Measurements from ENCODE around the gene ABCA13.

The ABCA13 gene

GRCh38 chr7:48380921-48381320 is 209.7 kb downstream of the ABCA13 start:
- no peak for DNase-seq

DNA sequence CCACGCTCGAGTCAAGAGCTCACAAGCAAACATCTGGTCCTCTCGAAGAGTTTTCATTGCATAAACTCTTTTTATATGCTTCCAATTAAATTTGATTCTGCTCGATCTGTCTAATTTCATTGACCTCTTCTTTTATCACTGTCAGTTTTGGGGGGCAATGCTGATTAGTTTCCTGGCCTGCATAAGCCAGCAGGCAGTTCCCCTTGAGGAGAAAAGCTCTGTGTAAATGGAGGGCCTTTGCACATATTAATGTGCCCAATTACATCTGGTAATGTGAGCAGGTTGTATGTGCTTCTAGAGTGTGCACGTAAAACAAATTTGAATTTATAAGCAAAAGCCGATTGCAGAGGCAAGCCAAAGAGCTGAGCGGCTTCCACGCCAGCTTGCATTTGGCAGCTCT is 210.3 kb downstream of the ABCA13 start:
- DNase-seq: no peak

GRCh38 chr7:48384180-48384752 is 213.0 kb downstream of the ABCA13 start:
- DNase-seq: no peak

DNA sequence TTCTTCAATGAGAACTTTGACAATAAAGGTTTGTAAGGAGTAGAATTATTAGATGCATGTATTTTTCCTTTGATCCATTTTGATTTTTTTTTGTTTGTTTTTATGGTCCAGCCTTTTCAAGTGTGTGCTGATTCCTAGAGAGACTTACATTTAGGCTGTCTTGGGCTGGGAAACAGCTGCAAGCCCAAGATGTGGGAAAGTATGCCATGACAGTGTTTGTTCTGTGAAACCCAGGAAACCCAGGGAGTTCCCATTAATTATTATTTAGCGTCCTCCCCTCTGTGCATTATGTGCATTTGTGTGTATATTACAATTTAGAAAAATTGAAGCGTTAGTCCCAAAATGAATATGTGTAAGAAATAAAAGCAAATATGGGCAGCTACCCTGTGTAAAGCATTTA is 216.7 kb downstream of the ABCA13 start:
- DNase-seq: no peak

DNA sequence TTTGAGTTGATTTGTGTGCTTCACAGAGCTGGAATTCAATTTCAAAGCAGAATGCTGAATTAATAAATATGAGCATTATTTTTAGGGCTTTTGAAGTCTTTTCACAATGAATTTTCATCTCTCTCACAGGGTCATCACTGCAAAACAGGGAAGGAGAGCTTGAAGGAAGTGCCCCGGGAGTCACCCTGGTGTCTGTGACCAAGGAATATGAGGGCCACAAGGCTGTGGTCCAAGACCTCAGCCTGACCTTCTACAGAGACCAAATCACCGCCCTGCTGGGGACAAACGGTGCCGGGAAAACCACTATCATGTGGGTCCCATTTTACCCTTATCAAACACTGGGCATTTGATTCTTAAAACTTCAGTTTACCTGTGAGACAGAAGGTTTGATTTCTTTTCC is 217.7 kb downstream of the ABCA13 start:
- DNase-seq: no peak

- DNase-seq: no peak
Observed at GRCh38 chr7:48389977-48390376, 218.7 kb downstream of the ABCA13 start.

DNA sequence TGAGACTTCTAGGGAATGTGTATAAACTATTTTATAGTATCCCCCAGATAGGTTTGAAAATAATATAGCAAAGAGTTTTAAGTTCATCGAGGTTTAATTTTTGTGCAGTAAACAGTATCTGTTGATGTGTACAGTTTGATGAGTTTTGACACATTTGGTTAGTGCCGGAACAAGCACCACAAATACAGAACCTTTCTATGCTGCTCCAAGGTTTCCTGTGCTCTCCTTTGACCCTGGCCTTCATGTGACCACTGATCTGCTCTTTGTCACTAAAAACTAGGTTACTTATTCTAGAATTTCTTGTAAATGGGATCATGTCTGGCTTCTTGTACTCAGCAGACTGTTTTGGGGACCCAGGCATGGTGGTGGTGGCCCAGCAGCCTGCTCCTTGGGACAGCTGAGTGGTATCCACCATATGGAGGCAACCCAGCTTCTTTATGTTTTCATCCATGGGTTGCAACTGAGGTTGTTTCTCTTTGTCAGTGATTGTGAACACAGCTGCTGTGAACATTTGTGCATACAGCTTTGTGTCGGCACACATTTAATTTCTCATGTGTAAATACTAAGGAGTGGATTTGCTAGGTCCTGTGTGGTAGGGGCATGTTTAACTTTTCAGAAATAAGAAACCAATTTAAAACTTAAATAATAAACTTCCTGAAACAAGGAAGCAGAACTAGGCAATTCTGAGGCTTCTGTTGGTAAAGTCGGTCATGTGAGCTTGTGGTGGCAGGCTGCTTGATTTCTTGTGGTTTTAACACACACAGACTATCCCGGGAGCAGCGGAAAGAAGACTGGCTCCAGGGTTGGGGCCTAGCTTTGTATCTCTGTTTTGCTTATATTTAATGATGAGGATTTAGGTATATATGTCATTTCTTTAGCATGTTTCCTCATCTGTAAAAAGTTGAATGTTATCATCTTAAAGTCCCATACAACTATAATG is 219.4 kb downstream of the ABCA13 start:
- no peak for DNase-seq

DNA sequence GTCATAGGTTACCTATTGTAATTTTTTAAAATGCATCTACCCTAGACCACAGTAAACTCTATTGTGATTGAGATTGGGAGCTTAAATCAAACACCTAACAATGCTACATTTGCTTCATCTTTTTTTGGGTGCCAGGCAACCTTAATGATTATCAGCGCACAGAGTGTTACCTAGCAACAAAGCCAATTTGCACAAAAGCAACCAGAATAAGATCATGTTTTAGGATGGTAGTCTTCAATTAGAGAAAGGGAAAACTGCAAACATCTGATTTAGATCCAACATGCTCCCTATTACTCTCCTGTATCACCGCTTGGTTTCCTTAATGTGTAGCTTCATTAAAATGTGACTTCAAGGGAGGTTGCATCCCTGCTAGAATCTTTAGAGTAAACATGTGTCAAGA is 226.9 kb downstream of the ABCA13 start:
- no peak for DNase-seq

- no peak for DNase-seq
Observed at GRCh38 chr7:48402721-48403120, 231.5 kb downstream of the ABCA13 start.

GRCh38 chr7:48408731-48409130 is 237.5 kb downstream of the ABCA13 start:
- no peak for DNase-seq

DNA sequence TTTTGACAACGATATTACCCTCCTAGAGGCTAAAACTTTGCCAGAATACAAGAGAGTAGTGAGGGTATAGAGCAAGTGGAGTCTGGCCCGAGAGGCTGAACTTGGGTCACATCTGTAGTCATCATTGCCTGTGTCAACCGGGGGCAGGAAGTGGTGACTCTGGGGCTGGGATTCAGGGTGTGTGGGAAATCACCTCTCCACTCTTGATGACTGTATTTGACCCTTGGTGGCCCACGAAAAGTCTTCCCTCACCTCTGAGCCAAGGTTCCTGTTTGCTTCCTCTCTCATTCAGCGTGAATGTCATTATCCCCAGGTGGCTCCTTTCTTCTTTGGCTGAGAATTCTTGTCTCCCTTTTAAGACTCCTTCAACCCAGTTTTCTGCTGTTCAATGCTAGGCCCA is 240.4 kb downstream of the ABCA13 start:
- DNase-seq: no peak

GRCh38 chr7:48414011-48414732 is 242.9 kb downstream of the ABCA13 start:
- no peak for DNase-seq

GRCh38 chr7:48416327-48416908 is 245.2 kb downstream of the ABCA13 start:
- no peak for DNase-seq

DNA sequence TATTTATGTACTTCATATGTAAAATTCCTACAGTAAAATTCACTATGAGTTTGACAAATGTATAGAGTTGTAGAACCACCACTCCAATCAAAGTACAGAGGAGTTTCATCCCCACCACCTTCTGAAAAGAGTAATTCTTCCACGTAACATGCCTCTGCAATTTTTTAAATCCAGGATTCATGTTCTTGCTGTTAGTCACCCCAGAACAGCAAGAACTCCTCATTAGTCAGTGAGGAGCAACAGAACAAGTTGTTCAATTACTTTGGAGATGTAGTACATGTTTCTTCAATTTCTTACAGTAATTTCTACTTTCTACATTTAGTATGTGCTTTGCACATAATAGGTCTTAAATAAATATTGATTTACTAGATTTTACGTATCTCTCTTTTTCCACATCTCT is 248.1 kb downstream of the ABCA13 start:
- DNase-seq: no peak

- DNase-seq: no peak
Observed at GRCh38 chr7:48420206-48420605, 248.9 kb downstream of the ABCA13 start.

DNA sequence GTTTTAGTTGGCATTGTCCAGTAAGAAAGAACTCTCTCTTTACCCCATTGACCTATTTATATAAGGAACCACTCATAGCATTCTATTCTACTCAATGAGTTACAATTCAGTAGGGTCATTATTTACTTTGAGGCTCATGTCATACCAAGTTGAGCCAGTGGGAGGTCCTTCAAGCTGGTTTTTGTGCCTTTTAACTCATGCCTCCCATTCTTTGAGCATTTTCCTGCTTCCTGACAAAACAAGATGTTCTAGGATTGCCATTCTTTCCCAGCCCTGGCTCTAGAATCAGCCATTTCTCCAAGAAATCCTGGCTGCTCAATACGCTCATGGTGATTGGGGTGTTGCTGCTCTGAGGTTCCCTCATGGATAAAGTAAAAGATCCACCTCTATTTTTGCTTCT is 250.1 kb downstream of the ABCA13 start:
- DNase-seq: no peak

GRCh38 chr7:48424731-48425130 is 253.5 kb downstream of the ABCA13 start:
- no peak for DNase-seq

DNA sequence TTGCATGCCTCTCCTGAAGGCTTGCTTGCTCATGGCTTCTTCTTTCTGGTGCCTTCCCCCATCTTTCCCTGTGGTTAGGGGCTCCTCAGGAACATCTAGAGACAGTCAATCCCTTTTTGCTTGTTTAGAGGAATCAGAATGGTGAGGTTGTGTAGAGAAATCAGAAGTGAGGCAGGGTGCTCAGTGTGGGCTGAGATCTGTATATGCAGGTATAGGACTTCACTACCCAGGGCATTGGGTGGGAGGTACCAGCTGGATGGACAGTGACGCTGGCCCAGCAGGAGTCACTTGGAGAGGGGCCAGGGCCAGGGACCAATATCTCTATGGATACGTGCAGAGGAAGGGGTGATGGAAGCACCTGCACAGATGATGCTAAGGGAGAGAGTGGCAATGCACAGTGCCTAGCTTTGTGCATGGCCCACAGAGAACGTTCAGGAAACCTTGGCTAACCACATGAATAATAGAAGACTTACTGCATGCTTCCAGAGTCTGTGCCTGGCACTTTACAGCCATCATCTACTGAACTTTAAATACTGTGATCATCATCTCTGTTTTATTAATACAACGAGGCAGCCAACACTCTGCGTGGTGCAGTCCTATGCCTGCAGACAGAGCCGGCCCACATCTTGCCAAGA is 255.2 kb downstream of the ABCA13 start:
- DNase-seq: no peak

- DNase-seq: no peak
Observed at GRCh38 chr7:48426966-48427555, 255.8 kb downstream of the ABCA13 start.

DNA sequence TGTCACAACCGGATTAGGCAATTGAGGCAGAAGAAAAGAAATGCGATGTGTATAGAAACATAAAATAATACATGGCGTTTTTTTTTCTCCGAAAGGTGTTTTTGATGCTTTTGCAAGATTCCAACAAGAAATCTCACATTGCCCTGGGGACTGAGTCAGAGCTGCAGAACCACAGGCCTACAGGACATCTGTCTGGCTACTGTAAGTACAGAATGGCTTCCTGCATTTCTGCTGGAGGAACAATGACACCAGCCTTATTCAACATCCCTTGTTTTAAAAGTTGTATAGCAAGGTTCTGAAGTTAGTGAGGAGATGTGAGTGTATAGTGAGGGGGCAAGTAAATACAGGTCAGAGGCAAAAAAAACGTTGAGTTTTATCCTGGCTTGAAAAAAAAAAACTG is 256.4 kb downstream of the ABCA13 start:
- no peak for DNase-seq

- DNase-seq: no peak
Observed at GRCh38 chr7:48428091-48428684, 256.9 kb downstream of the ABCA13 start.

DNA sequence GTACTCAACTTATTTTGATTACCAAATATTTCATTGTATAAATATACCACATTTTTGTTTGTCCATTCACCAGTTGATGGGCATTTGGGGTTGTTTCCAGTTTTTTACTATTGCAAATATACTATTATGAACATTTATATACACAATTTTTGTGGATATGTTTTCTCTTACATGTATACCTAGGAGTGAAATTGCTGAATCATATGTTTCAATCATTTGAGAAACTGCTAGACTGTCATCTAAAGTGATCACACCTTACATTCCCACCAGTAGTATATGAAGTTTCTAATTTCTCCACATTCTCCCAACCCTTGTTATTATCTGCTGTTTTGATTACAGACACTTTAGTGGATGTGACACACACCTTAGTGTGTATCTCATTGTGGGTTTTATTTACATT is 257.9 kb downstream of the ABCA13 start:
- no peak for DNase-seq

Data from NCI-H2227 treated with DMSO at 0.1 percent for 48 hours (cell line).